ENCODE data around the gene GRK4.

Gene GRK4

GRCh38 chr4:2946812-2947600 lies 16.4 kb upstream of the GRK4 start:
- H4K20me1 ChIP-seq (ENCODE audit: insufficient read depth, low read length, poor library complexity, severe bottlenecking) = peaks cover 3% of the 10 kb centered on the region
- H3K4me2 ChIP-seq (ENCODE audit: low read depth, low read length, poor library complexity, severe bottlenecking) = no peak overlapping the region
- H3K27me3 ChIP-seq (ENCODE audit: insufficient read depth, low read length, poor library complexity, severe bottlenecking) = no peaks in the 10 kb centered on the region
- no peak overlapping the region for H2AFZ ChIP-seq (ENCODE audit: low read length)
- H3K4me3 ChIP-seq (ENCODE audit: low read length, poor library complexity, severe bottlenecking) = no peak overlapping the region
- H3K4me1 ChIP-seq (ENCODE audit: insufficient read depth, low read length, poor library complexity, severe bottlenecking) = no peaks in the 10 kb centered on the region
- H3K9me2 ChIP-seq (replicated peaks; ENCODE audit: low read depth, low read length) = no peaks in the 10 kb centered on the region
- H3F3A ChIP-seq (ENCODE audit: low read depth) = no peaks in the 10 kb centered on the region
- H3K9me3 ChIP-seq (ENCODE audit: insufficient read depth, low read depth, low read length) = no peaks in the 10 kb centered on the region
- no peak overlapping the region for H3K9ac ChIP-seq (ENCODE audit: low read depth, low read length, poor library complexity, severe bottlenecking)
- TF ChIP-seq EZH2phosphoT487 (IDR thresholded peaks at IDR 0.05; ENCODE audit: borderline replicate concordance) (no peak), CTCF (conservative IDR thresholded peaks at IDR 0.05; ENCODE audit: low read length) (no peak)
- no peaks in the 10 kb centered on the region for H3K79me2 ChIP-seq (ENCODE audit: insufficient read depth, low read length)
- peaks cover 88% of the 10 kb centered on the region for H3K36me3 ChIP-seq (ENCODE audit: insufficient read depth, low read length)

GRCh38 chr4:2947926-2948325 lies 15.4 kb upstream of the GRK4 start:
- Histone ChIP-seq H2AFZ (ENCODE audit: low read length) (no peak overlapping the region), H3K4me1 (ENCODE audit: insufficient read depth, low read length, poor library complexity, severe bottlenecking) (no peaks in the 10 kb centered on the region), H3K9ac (ENCODE audit: low read depth, low read length, poor library complexity, severe bottlenecking) (no peak overlapping the region), H3F3A (ENCODE audit: low read depth) (peaks cover 2% of the 10 kb centered on the region; the same call in 1 of the 2 replicates), H3K4me2 (ENCODE audit: low read depth, low read length, poor library complexity, severe bottlenecking) (no peak overlapping the region), H4K20me1 (ENCODE audit: insufficient read depth, low read length, poor library complexity, severe bottlenecking) (peaks cover 6% of the 10 kb centered on the region), H3K9me2 (replicated peaks; ENCODE audit: low read depth, low read length) (no peaks in the 10 kb centered on the region), H3K79me2 (ENCODE audit: insufficient read depth, low read length) (no peaks in the 10 kb centered on the region), H3K4me3 (ENCODE audit: low read length, poor library complexity, severe bottlenecking) (no peak overlapping the region), H3K27me3 (ENCODE audit: insufficient read depth, low read length, poor library complexity, severe bottlenecking) (no peaks in the 10 kb centered on the region), H3K9me3 (ENCODE audit: insufficient read depth, low read depth, low read length) (no peaks in the 10 kb centered on the region), H3K36me3 (ENCODE audit: insufficient read depth, low read length) (peaks cover 86% of the 10 kb centered on the region)
- no peak for TF ChIP-seq EZH2phosphoT487 (IDR thresholded peaks at IDR 0.05; ENCODE audit: borderline replicate concordance)
- TF ChIP-seq CTCF (conservative IDR thresholded peaks at IDR 0.05; ENCODE audit: low read length) = no peak

- Histone ChIP-seq H3K4me3 (ENCODE audit: low read length, poor library complexity, severe bottlenecking) (no peak overlapping the region), H3K4me2 (ENCODE audit: low read depth, low read length, poor library complexity, severe bottlenecking) (no peak overlapping the region), H3K27me3 (ENCODE audit: insufficient read depth, low read length, poor library complexity, severe bottlenecking) (no peaks in the 10 kb centered on the region), H3F3A (ENCODE audit: low read depth) (peaks cover 12% of the 10 kb centered on the region), H3K36me3 (ENCODE audit: insufficient read depth, low read length) (peaks cover 88% of the 10 kb centered on the region), H3K79me2 (ENCODE audit: insufficient read depth, low read length) (no peaks in the 10 kb centered on the region), H4K20me1 (ENCODE audit: insufficient read depth, low read length, poor library complexity, severe bottlenecking) (peaks cover 15% of the 10 kb centered on the region), H3K9ac (ENCODE audit: low read depth, low read length, poor library complexity, severe bottlenecking) (no peak overlapping the region), H3K9me2 (replicated peaks; ENCODE audit: low read depth, low read length) (no peaks in the 10 kb centered on the region), H3K4me1 (ENCODE audit: insufficient read depth, low read length, poor library complexity, severe bottlenecking) (no peaks in the 10 kb centered on the region), H3K9me3 (ENCODE audit: insufficient read depth, low read depth, low read length) (no peaks in the 10 kb centered on the region), H2AFZ (ENCODE audit: low read length) (no peak overlapping the region)
- TF ChIP-seq CTCF (conservative IDR thresholded peaks at IDR 0.05; ENCODE audit: low read length) (peak; percentile 56; the same call in 1 of the 2 replicates), EZH2phosphoT487 (IDR thresholded peaks at IDR 0.05; ENCODE audit: borderline replicate concordance) (no peak)
Observed at GRCh38 chr4:2948895-2949781, 14.2 kb upstream of the GRK4 start.

Measured in Loucy (cell line).